Epithelial cell of esophagus (primary cell): Measurements from ENCODE around the gene BNIP3.

Source experiments
- DNase-seq: peaks from one replicate; pipeline ENCODE4 v3.0.0; 2010; ENCODE audit warnings: low read depth
- H3K4me3 ChIP-seq: 2 replicates; pipeline ENCODE4 v1.5.1; 2011; ENCODE audit warnings: mild to moderate bottlenecking, low read length, control low read depth
- CTCF ChIP-seq: IDR thresholded peaks from 2 replicates; pipeline ENCODE4 v1.5.1; 2011; ENCODE audit warnings: low read depth, mild to moderate bottlenecking, low read length, control low read depth, inconsistent platforms; ENCODE audit not compliant: insufficient read depth; ENCODE audit errors: missing control alignments

Gene BNIP3

GRCh38 chr10:131935260-131935659 lies 46.5 kb downstream of the BNIP3 start:
- TF ChIP-seq CTCF: no peak
- DNase-seq: no peak
- no peak overlapping the region for H3K4me3 ChIP-seq

GRCh38 chr10:131934769-131935168 lies 47.0 kb downstream of the BNIP3 start:
- TF ChIP-seq CTCF: no peak
- DNase-seq: no peak
- H3K4me3 ChIP-seq: no peak overlapping the region

DNA sequence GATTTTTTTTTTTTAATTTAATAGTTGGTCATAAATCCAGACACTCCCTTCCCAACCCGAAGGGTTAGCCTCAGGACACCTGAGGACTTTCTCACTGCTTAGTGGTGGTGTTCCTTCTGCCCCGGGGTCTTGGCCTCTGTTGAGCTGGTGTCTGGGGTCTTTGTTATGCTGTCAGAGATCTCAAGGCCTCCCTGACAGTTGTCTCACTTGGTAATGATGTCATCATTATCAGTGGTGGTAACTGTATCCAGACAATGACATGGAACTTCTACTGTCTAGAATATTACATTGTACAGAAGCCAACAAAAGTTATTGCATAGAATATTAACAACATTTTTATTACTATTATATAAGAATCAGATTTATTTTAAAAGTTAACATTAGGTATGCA lies 48.0 kb downstream of the BNIP3 start:
- no peak for TF ChIP-seq CTCF
- H3K4me3 ChIP-seq: no peak overlapping the region
- no peak for DNase-seq

DNA sequence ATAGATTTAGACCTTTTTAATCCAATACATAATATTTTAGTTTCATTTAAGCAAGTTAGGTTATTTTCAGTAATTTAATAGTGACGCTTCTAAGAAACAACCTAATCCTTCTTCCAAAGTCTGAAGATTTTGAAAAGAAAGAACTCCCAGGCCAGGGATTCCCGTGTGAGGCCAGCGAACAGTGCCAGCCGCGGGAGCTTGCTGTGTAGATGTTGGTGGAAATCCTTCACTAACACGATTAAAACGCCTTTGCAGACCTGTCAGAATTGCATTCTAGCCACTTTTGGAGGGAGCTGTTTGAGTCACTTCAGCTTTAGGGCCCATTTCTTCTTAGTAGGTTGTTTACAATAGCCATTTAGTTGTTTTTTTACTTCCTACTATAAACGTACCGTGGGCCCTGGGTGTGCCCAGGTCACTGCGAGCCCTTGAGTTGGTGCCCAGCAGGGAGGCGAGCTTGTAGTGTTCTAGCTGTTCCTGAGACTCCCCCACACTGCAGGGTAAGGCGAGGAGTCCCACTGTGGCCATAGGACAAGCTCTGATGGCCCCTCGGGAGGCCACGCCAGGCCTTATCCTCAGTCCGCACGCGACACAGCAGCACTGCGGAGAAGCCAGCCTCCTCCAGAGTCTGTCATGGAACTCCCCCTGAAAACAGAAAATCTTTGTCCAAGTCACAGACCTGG lies 48.6 kb downstream of the BNIP3 start:
- no peak for TF ChIP-seq CTCF
- no peak for DNase-seq
- H3K4me3 ChIP-seq: no peak overlapping the region

DNA sequence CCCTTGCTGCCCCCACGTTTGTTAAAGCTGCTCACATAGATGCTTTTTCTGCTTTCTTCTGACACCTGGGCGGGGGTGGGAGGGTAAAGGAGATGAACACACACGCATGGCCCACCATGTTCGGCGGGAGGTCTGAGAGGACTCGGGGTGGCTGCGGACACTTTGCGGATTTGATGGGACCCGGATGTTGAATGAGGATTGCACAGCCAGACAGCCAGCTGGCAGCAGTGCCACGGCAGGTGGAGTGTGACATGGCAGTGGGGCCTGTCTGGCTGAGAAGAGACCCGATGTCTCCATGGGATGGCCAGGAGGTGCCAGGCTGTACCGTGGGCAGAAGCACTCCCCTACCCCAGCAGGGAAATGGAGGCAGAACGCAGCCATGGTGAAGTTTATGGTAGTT lies 49.7 kb downstream of the BNIP3 start:
- DNase-seq: no peak
- TF ChIP-seq CTCF: no peak

GRCh38 chr10:131930586-131931330 lies 51.0 kb downstream of the BNIP3 start:
- DNase-seq: no peak
- no peak for TF ChIP-seq CTCF
- no peak overlapping the region for H3K4me3 ChIP-seq

More for the DNA sequence above, 49.7 kb downstream of the BNIP3 start:
- no peak overlapping the region for H3K4me3 ChIP-seq
